Sciatic nerve (tissue), 2 donors: Measurements from ENCODE around the gene HAUS3. TPM values are rescaled to one million over a fixed set of nuclear protein-coding genes. Genes with fewer than 3 reads are reported as not detected.

Source experiments
- ATAC-seq: fragments of 200-7000 bp; cut with Tn5 transposase; one replicate; pipeline ENCODE4 v1.9.1; 2020; ENCODE audit warnings: mild to moderate bottlenecking, moderate library complexity
- DNase-seq: peaks from one replicate; pipeline ENCODE4 v3.0.0-alpha.2; 2020; ENCODE audit warnings: low spot score
- intact Hi-C: fragments of 100-400 bp; cut with DNase I; formaldehyde crosslinking; loops from one replicate; pipeline ENCODE4 v1.14.2; 2022
- total RNA-seq: library from RNA; stranded (reverse); fragmentation: NEBNext Ultra II Directional; extraction: Animal tissue kit (Norgen Biotek cat#: 25700); gene quantifications from one replicate; pipeline ENCODE4 v1.2.1, GENCODE V29; 2021
- donor health status: DM: no; HTN: no; CAD: no.
- donor health status: DM: no; HTN: no; CAD: no.

HAUS3 gene
- total RNA-seq, 1 donor from 2014 or later = 15.4 TPM

GRCh38 chr4:2256156-2256731, 14.3 kb upstream of the HAUS3 start:
- DNase-seq (peak; percentile 74), ATAC-seq (peak; percentile 42)
- intact Hi-C loops = no loop called here

GRCh38 chr4:2255501-2256155, 13.7 kb upstream of the HAUS3 start:
- intact Hi-C loops = no loop called here
- peak; percentile 69 for DNase-seq
- ATAC-seq = peak; percentile 38

DNA sequence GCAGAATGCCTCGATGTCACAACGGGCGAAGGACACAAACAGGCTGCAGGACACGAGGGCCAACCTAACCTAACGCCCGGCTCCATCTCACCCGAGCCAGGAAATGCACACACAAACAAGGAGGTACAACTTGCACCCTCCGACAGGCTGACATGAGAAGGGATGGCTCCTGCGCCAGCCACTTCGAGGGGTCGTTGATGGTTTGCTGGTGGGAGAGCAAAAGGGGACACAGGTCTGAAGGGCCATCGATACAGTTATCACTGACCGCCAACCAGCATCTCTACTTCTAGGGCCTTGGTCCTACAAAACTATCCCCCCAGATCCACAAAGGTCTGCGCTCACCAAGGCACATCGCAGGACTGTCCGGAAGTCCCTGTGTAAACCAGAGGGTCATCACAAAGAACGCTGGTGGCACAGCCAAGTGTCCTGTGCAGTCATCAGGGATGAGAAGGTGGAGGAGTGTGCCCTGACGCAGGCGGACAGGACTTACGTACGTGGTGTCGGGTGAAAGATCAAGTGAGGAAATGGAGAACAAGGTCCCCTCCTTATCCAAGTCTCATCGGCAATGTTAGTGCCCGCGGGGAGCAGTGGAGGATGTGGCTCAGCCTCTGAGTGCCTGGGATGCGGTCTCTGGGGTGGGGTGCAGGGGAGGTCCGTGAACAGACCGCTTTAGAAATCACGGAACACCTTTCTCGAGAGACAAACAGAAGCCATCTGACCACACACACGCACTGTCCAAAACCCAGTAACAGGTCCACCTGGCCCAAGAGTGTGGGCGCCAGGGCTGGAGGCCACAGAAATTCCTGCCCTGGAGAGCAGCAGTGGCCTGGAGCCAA, 13.0 kb upstream of the HAUS3 start:
- no peak for ATAC-seq
- DNase-seq = peak; percentile 53
- intact Hi-C loops = no loop called here

DNA sequence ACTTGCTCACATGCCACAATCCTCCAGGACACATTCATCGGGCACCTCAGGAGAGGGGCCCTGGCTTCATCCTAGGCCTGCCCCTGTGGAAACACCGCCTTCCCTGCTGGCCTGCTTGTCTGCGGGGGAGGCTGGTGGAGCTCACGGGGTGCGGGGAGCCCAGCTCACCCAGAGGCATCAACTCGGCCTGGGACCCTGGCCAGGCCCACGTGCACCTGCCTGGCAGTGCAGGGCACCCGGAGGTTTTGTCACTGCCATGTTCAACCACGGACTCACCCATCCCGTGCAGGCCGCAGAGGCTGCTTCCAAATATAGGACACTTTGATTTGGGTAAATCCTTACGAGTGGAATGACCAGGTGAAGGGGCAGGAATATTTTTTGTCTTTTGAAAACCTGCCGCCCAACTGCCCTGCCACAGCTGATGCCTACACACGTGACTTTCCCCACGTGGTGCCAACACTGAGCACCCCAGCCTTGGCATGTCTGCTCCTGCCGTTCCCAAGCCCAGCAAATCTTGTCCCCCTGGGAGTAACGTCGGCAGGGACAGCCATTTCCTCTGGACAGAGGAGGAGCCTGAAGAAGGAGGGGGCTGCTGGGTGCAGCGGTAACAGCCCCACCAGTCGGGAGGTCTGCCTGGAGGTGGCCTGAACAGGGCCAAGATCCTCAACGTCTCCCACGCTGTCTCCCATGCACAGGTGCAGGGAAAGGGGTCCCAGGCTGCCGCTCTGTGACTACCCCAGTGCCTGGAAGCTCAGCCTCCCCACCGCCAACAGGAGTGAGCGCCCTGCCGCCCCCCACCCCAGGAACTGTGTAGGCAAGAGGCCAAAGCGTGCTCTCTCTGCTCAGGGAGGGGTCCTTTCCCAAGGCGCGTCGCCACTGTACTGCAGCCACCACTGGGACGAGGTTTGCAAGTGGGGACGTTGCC, 11.5 kb upstream of the HAUS3 start:
- ATAC-seq = no peak
- DNase-seq = peak; percentile 53

GRCh38 chr4:2252530-2253091, 10.7 kb upstream of the HAUS3 start:
- ATAC-seq (no peak), DNase-seq (no peak)
- intact Hi-C loops = no loop called here

More for the DNA sequence above, 11.5 kb upstream of the HAUS3 start:
- intact Hi-C loops = no loop called here

DNA sequence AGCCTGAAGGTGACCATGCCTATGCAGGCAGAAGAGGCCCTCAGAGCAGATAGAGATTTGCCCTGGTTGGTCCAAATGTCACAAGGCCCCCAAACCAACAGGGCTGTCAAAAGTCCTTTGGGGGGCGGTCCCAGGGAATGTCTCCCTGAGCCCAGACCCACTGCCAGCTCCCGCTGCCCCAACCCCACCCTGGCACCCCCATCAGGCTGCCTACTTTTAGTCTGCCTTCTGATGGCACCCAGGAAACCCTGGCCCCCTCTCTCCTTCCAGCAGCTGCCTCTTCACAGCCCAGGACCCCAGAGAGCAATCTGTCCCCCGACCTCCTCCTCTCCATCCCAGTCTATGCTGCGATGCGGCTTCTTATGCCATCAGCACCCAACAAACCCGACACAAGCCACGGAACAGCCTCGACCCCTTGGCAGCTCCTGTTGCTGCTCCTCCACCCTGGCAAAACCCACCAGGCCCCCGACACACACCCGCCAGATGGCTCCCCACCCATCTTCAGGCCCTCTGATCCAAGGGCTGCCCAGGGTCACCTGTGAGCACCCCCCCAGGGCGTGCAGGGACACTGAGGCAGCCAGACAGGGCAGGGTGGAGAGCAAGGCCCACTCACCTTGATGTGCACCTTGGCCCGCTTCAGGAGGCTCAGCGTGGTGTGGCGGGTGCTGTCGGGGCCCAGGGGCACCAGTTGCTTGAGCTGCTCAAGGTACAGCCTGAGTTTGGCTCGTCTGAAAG, 10.0 kb upstream of the HAUS3 start:
- DNase-seq = no peak
- intact Hi-C loops = no loop called here
- ATAC-seq = no peak

GRCh38 chr4:2251073-2251794, 9.3 kb upstream of the HAUS3 start:
- intact Hi-C loops = no loop called here
- ATAC-seq (no peak), DNase-seq (no peak)

DNA sequence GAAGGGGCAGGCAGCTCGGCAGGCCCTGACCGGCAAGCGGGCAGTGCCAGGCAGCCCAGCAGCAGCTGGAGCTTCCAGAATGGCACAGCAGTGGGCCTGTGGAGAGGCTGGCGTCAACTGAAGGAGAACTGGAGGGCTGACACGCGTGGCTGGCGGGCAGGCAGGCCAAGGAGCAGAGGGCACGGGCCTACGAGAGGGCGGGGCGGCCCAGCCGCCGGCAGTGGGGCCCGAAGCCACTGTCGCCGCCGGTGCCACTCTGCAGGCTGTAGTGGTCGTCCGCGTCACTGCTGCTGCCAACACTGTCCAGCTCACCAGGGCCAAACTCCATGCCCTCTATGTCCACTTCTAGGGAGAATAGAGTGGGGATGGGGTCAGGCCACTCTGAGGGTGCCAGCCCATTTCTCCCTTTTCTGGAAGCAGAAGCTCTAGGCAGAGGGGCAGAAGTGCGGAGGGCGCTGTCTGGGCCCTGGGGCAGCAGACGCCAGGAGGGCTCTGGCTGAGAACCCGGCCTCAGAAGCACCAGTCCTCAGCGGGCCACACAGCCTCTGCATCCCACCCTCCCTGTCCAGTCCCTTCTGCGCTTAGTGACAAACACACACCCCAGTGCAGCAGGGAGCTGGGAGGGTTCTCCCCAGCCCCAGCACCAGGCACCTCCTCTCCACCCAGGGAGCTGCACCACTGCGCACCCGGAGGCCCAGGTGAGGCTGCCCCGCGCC, 8.6 kb upstream of the HAUS3 start:
- ATAC-seq = no peak
- DNase-seq = no peak
- intact Hi-C loops = no loop called here

- DNase-seq = no peak
These were observed 7.8 kb upstream of the HAUS3 start for GRCh38 chr4:2249526-2250356.

GRCh38 chr4:2248821-2249261, 6.9 kb upstream of the HAUS3 start:
- intact Hi-C loops = no loop called here
- ATAC-seq (no peak), DNase-seq (no peak)

More at GRCh38 chr4:2249526-2250356, 7.8 kb upstream of the HAUS3 start:
- intact Hi-C loops = no loop called here
- ATAC-seq = no peak

- intact Hi-C loops = no loop called here
- no peak for ATAC-seq
These were observed 6.3 kb upstream of the HAUS3 start for GRCh38 chr4:2248044-2248780.

GRCh38 chr4:2247128-2248043, 5.5 kb upstream of the HAUS3 start:
- DNase-seq = peak; percentile 56
- ATAC-seq = no peak
- intact Hi-C loops = no loop called here

More at GRCh38 chr4:2248044-2248780, 6.3 kb upstream of the HAUS3 start:
- no peak for DNase-seq

- intact Hi-C loops = no loop called here
- ATAC-seq (no peak), DNase-seq (peak; percentile 51)
These were observed 4.6 kb upstream of the HAUS3 start for GRCh38 chr4:2246384-2247127.
